Uterus (tissue), 4 donors: Measurements from ENCODE around the gene PCIF1. TPM values are rescaled to one million over a fixed set of nuclear protein-coding genes. Genes with fewer than 3 reads are reported as not detected.
A peak's percentile ranks its signal among the peaks of the same experiment; 100 is the strongest.
"Not testable (repeated sequence)": the region's sequence is repeated elsewhere in the genome, so short reads cannot be mapped to it uniquely, and the experiment has no call there.

Experiments
- DNase-seq, 2 donors: peaks; one replicate each; pipeline ENCODE4 v3.0.0-alpha.2; 2019 to 2020
- H3K27ac ChIP-seq, 2 donors: fragments of 200-600 bp; sonication (generic); 1 replicate in 1 of 2; 2 replicates in 1 of 2; pipeline ENCODE4 v1.5.1; 2016 to 2018
- H3K27me3 ChIP-seq, 2 donors: fragments of 200-600 bp; sonication (generic); one replicate each; pipeline ENCODE4 v1.5.1; 2018 to 2019; ENCODE audit warnings: control low read depth in 1 of 2
- H3K36me3 ChIP-seq, 2 donors: fragments of 200-600 bp; sonication (generic); one replicate each; pipeline ENCODE4 v1.5.1; 2019; ENCODE audit warnings: control low read depth in 1 of 2
- H3K4me1 ChIP-seq, 2 donors: fragments of 200-600 bp; sonication (generic); one replicate each; pipeline ENCODE4 v1.5.1; 2018 to 2019; ENCODE audit warnings: control low read depth in 1 of 2
- H3K4me3 ChIP-seq, 2 donors: fragments of 200-600 bp; sonication (generic); 1 replicate in 1 of 2; 2 replicates in 1 of 2; pipeline ENCODE4 v1.5.1; 2018 to 2019; ENCODE audit warnings: mild to moderate bottlenecking in 1 of 2
- H3K9me3 ChIP-seq, 2 donors: fragments of 200-600 bp; sonication (generic); one replicate each; pipeline ENCODE4 v1.5.1; 2019; ENCODE audit warnings: control low read depth in 1 of 2
- CTCF ChIP-seq, 4 experiments: fragments of 200-600 bp in 2 of 4; fragments of 450-650 bp in 2 of 4; sonication (generic) in 2 of 4; IDR thresholded peaks; one replicate each; pipeline ENCODE4 v1.5.1; 2016 to 2019; ENCODE audit warnings: antibody characterized with exemption in 4 of 4, mild to moderate bottlenecking in 2 of 4, moderate library complexity in 1 of 4
- POLR2A ChIP-seq, 2 donors: fragments of 450-650 bp; IDR thresholded peaks; one replicate each; pipeline ENCODE4 v1.6.1; 2016; ENCODE audit warnings: antibody characterized with exemption in 2 of 2, mild to moderate bottlenecking in 1 of 2, moderate library complexity in 1 of 2
- intact Hi-C: fragments of 100-400 bp; cut with DNase I; formaldehyde crosslinking; loops from one replicate; pipeline ENCODE4 v1.15.1; 2023; ENCODE audit warnings: low total_unique reads
- total RNA-seq, 4 donors: library from RNA; depleted of rRNA in 3 of 4; stranded (reverse); fragments of >200 nt in 3 of 4; gene quantifications; one replicate each; pipeline versions ENCODE4 v1.1.0 to v1.2.4, GENCODE V29; 2014 to 2023
- donor health status: DM: yes; HTN: yes; CAD: no.

PCIF1 gene
- total RNA-seq, 4 donors from 2014 or later = 11.0 to 71.0 (median 40.0) TPM

GRCh38 chr20:45927071-45927878 is 7.2 kb upstream of the PCIF1 start:
- TF ChIP-seq CTCF (IDR thresholded peaks at IDR 0.05) = no peak
- no peak for TF ChIP-seq POLR2A (IDR thresholded peaks at IDR 0.05)
- Histone ChIP-seq H3K36me3 (no peaks in the 10 kb centered on the region), H3K4me1 (peaks cover 0 to 6% of the 10 kb centered on the region in 2 donors), H3K27ac (no peak overlapping the region), H3K4me3 (no peak overlapping the region), H3K9me3 (no peaks in the 10 kb centered on the region), H3K27me3 (no peaks in the 10 kb centered on the region)
- DNase-seq = no peak
- intact Hi-C loops = no loop called here

GRCh38 chr20:45931680-45932079 is 2.8 kb upstream of the PCIF1 start:
- H3K36me3 ChIP-seq, H3K27me3 ChIP-seq, DNase-seq, intact Hi-C loops, H3K4me3 ChIP-seq, H3K9me3 ChIP-seq, H3K27ac ChIP-seq, H3K4me1 ChIP-seq: not testable (repeated sequence)

- H3K27ac ChIP-seq = peak overlapping the region; percentile 98 to 99
- TF ChIP-seq CTCF (IDR thresholded peaks at IDR 0.05) (peak in 3 of 4 experiments; percentile 10 to 29 (median 23)), POLR2A (IDR thresholded peaks at IDR 0.05) (peak in 1 of 2 donors; percentile 22)
- DNase-seq = peak; percentile 74 to 78
- H3K4me1 ChIP-seq = peaks cover 3 to 6% of the 10 kb centered on the region in 2 donors
- intact Hi-C loops = no loop called here
- no peaks in the 10 kb centered on the region for H3K36me3 ChIP-seq
- no peaks in the 10 kb centered on the region for H3K27me3 ChIP-seq
- no peaks in the 10 kb centered on the region for H3K9me3 ChIP-seq
- peak overlapping the region; percentile 65 to 77 for H3K4me3 ChIP-seq
Observed at GRCh38 chr20:45933266-45934045, 1.0 kb upstream of the PCIF1 start.

- TF ChIP-seq CTCF (IDR thresholded peaks at IDR 0.05) = no peak
- no peak for TF ChIP-seq POLR2A (IDR thresholded peaks at IDR 0.05)
- intact Hi-C loops = no loop called here
- DNase-seq = peak in 1 of 2 donors; percentile 72
Observed at GRCh38 chr20:45934046-45934585, 367 bp upstream of the PCIF1 start.

GRCh38 chr20:45935416-45936046 is 1.0 kb downstream of the PCIF1 start:
- Histone ChIP-seq H3K36me3 (no peaks in the 10 kb centered on the region), H3K4me3 (peak overlapping the region; percentile 42 to 44), H3K27me3 (no peaks in the 10 kb centered on the region), H3K4me1 (peaks cover 3 to 6% of the 10 kb centered on the region in 2 donors), H3K9me3 (no peaks in the 10 kb centered on the region), H3K27ac (peak overlapping the region; percentile 85 to 99)
- DNase-seq = no peak
- TF ChIP-seq CTCF (IDR thresholded peaks at IDR 0.05) (no peak), POLR2A (IDR thresholded peaks at IDR 0.05) (no peak)
- intact Hi-C loops = no loop called here

More at GRCh38 chr20:45934046-45934585, 367 bp upstream of the PCIF1 start:
- no peaks in the 10 kb centered on the region for H3K9me3 ChIP-seq
- peak overlapping the region; percentile 65 to 77 for H3K4me3 ChIP-seq
- H3K27ac ChIP-seq = peak overlapping the region; percentile 98 to 99
- peaks cover 3 to 6% of the 10 kb centered on the region in 2 donors for H3K4me1 ChIP-seq
- no peaks in the 10 kb centered on the region for H3K27me3 ChIP-seq
- no peaks in the 10 kb centered on the region for H3K36me3 ChIP-seq
